ENCODE measurements around the gene FXYD6.

DNA sequence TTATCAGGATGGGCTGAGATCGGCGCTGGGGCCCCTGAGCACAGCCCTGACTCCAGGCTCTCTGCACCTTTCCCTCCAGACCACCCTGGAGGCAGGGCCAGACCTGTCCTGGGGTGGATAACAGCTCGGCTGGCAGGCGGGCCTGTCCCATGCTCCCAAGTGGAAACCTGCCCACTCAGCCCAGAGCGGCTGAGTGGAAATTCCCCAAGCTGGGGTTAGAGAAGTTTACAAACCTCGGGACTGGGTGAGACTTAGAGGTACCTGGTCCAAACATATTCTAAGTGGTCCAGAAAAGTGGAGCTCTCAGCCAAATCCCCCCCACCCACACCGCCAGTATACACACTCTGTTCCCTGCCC lies 47.1 kb downstream of the FXYD6 start:
- TF ChIP-seq CTCF (IDR thresholded peaks at IDR 0.05) (no peak), POLR2A (IDR thresholded peaks at IDR 0.05) (no peak)

Data from adrenal gland (tissue), 5 donors.